Hepatocyte (in vitro differentiated cells): Measurements from ENCODE around the gene HIF1A. TPM values are rescaled to one million over a fixed set of nuclear protein-coding genes. Genes with fewer than 3 reads are reported as not detected.
"Not testable (repeated sequence)": the region's sequence is repeated elsewhere in the genome, so short reads cannot be mapped to it uniquely, and the experiment has no call there.

Experiments used
- DNase-seq: peaks from one replicate; pipeline ENCODE4 v3.0.0-alpha.2; 2016; ENCODE audit warnings: low spot score
- H2AFZ ChIP-seq: fragments of 200-600 bp; sonication (generic); 2 replicates; pipeline ENCODE4 v1.6.0; 2016; ENCODE audit warnings: antibody characterized with exemption, mild to moderate bottlenecking
- H3K27ac ChIP-seq: fragments of 200-600 bp; sonication (generic); 2 replicates; pipeline ENCODE4 v1.5.1; 2016; ENCODE audit warnings: mild to moderate bottlenecking
- H3K27me3 ChIP-seq: fragments of 200-600 bp; sonication (generic); 2 replicates; pipeline ENCODE4 v1.6.1; 2016
- H3K36me3 ChIP-seq: fragments of 200-600 bp; sonication (generic); replicated peaks from 2 replicates; pipeline ENCODE4 v1.5.1; 2016; ENCODE audit warnings: low read depth; ENCODE audit not compliant: insufficient read depth
- H3K4me1 ChIP-seq: fragments of 200-600 bp; sonication (generic); 2 replicates; pipeline ENCODE4 v1.5.1; 2016; ENCODE audit warnings: mild to moderate bottlenecking, moderate library complexity; ENCODE audit not compliant: insufficient read depth
- H3K4me2 ChIP-seq: fragments of 200-600 bp; sonication (generic); 2 replicates; pipeline ENCODE4 v1.6.0; 2016
- H3K4me3 ChIP-seq: fragments of 200-600 bp; sonication (generic); 2 replicates; pipeline ENCODE4 v1.5.1; 2016; ENCODE audit warnings: mild to moderate bottlenecking
- H3K79me2 ChIP-seq: fragments of 200-600 bp; sonication (generic); 2 replicates; pipeline ENCODE4 v1.6.0; 2017; ENCODE audit warnings: mild to moderate bottlenecking
- H3K9me2 ChIP-seq: fragments of 200-600 bp; sonication (generic); replicated peaks from 2 replicates; pipeline ENCODE4 v1.6.0; 2017; ENCODE audit warnings: mild to moderate bottlenecking; ENCODE audit not compliant: insufficient read depth
- H3K9me3 ChIP-seq: fragments of 200-600 bp; sonication (generic); 2 replicates; pipeline ENCODE4 v1.5.1; 2016; ENCODE audit warnings: low read depth, mild to moderate bottlenecking
- H4K20me1 ChIP-seq: fragments of 200-600 bp; sonication (generic); 2 replicates; pipeline ENCODE4 v1.6.0; 2016; ENCODE audit warnings: mild to moderate bottlenecking; ENCODE audit not compliant: insufficient read depth, poor library complexity, severe bottlenecking
- CTCF ChIP-seq: fragments of 200-600 bp; sonication (generic); IDR thresholded peaks from 2 replicates; pipeline ENCODE4 v1.5.1; 2016; ENCODE audit warnings: antibody characterized with exemption, mild to moderate bottlenecking; ENCODE audit not compliant: poor library complexity
- EZH2 ChIP-seq: fragments of 200-600 bp; sonication (generic); IDR thresholded peaks from 2 replicates; pipeline ENCODE4 v1.6.1; 2016; ENCODE audit warnings: antibody characterized with exemption, mild to moderate bottlenecking, borderline replicate concordance
- EZH2phosphoT487 ChIP-seq: fragments of 200-600 bp; sonication (generic); IDR thresholded peaks from one replicate; pipeline ENCODE4 v1.6.1; 2018; ENCODE audit warnings: antibody characterized with exemption, mild to moderate bottlenecking, low read depth, moderate library complexity; ENCODE audit not compliant: unreplicated experiment, severe bottlenecking
- WGBS: methylation state at CpG from one replicate; pipeline ENCODE4 v1.1.6; 2016; ENCODE audit warnings: low lambda C conversion rate; ENCODE audit errors: missing lambda C conversion rate; 5-methylcytosine and 5-hydroxymethylcytosine counted together
- polyA plus RNA-seq: library from polyadenylated mRNA; unstranded; fragments of >200 nt; fragmentation: Nextera tagmentation; extraction: Ambion mirVana; gene quantifications from 2 replicates; pipeline ENCODE4 v1.2.1, GENCODE V29; 2016
- total RNA-seq: library from RNA; depleted of rRNA; stranded (reverse); fragments of >200 nt; gene quantifications from 2 replicates; pipeline ENCODE4 v1.2.3, GENCODE V29; 2014

HIF1A gene
- total and polyA plus RNA-seq, 2 experiments from 2014 or later = 169 to 285 TPM

- no peaks in the 10 kb centered on the region for H3K4me1 ChIP-seq
- H3K9me3 ChIP-seq = no peaks in the 10 kb centered on the region
- DNase-seq = no peak
- H4K20me1 ChIP-seq = no peaks in the 10 kb centered on the region
- H3K79me2 ChIP-seq = no peaks in the 10 kb centered on the region
- H3K4me2 ChIP-seq = no peak overlapping the region
- no peaks in the 10 kb centered on the region for H3K27me3 ChIP-seq
- no peaks in the 10 kb centered on the region for H3K9me2 ChIP-seq
- no peaks in the 10 kb centered on the region for H3K36me3 ChIP-seq
- TF ChIP-seq CTCF (no peak), EZH2 (no peak), EZH2phosphoT487 (no peak)
- no peak overlapping the region for H3K27ac ChIP-seq
- H3K4me3 ChIP-seq = no peak overlapping the region
- no peak overlapping the region for H2AFZ ChIP-seq
- WGBS = 82% methylated on average over 5 of the region's 5 CpGs
Measured at GRCh38 chr14:61754627-61755381, 59.5 kb downstream of the HIF1A start.

- not testable (repeated sequence) for H3K27ac ChIP-seq, DNase-seq, H3K27me3 ChIP-seq, H3K9me2 ChIP-seq, H2AFZ ChIP-seq, H3K36me3 ChIP-seq, H3K9me3 ChIP-seq, H3K79me2 ChIP-seq, H4K20me1 ChIP-seq, H3K4me2 ChIP-seq, H3K4me3 ChIP-seq, H3K4me1 ChIP-seq
Measured at GRCh38 chr14:61755382-61755742, 60.0 kb downstream of the HIF1A start.

- H3K79me2 ChIP-seq = no peaks in the 10 kb centered on the region
- H3K36me3 ChIP-seq = no peaks in the 10 kb centered on the region
- H2AFZ ChIP-seq = no peak overlapping the region
- no peak for TF ChIP-seq EZH2
- TF ChIP-seq CTCF = no peak
- TF ChIP-seq EZH2phosphoT487 = no peak
- no peaks in the 10 kb centered on the region for H3K9me3 ChIP-seq
- no peaks in the 10 kb centered on the region for H3K27me3 ChIP-seq
- H3K4me3 ChIP-seq = no peak overlapping the region
- no peaks in the 10 kb centered on the region for H3K9me2 ChIP-seq
- H3K4me1 ChIP-seq = no peaks in the 10 kb centered on the region
- H3K27ac ChIP-seq = no peak overlapping the region
- whole genome bisulfite sequencing = 84% methylated on average over 2 of the region's 2 CpGs
- no peak overlapping the region for H3K4me2 ChIP-seq
- no peaks in the 10 kb centered on the region for H4K20me1 ChIP-seq
- no peak for DNase-seq
Measured at GRCh38 chr14:61756135-61756534, 60.8 kb downstream of the HIF1A start.

GRCh38 chr14:61759878-61760277, 64.6 kb downstream of the HIF1A start:
- H3K4me2 ChIP-seq = no peak overlapping the region
- H3K27ac ChIP-seq = no peak overlapping the region
- H3K79me2 ChIP-seq = peaks cover 22% of the 10 kb centered on the region
- H3K4me1 ChIP-seq = peaks cover 3% of the 10 kb centered on the region
- H4K20me1 ChIP-seq = no peaks in the 10 kb centered on the region
- TF ChIP-seq EZH2phosphoT487 (no peak), CTCF (no peak), EZH2 (no peak)
- 98% methylated on average over 7 of the region's 7 CpGs for WGBS
- no peaks in the 10 kb centered on the region for H3K9me3 ChIP-seq
- no peak overlapping the region for H2AFZ ChIP-seq
- no peak overlapping the region for H3K4me3 ChIP-seq
- DNase-seq = no peak
- no peaks in the 10 kb centered on the region for H3K36me3 ChIP-seq
- no peaks in the 10 kb centered on the region for H3K9me2 ChIP-seq
- no peaks in the 10 kb centered on the region for H3K27me3 ChIP-seq
